GM19351 (cell line): Measurements from ENCODE around the gene SMLR1.

Source experiments
- ATAC-seq: cut with Tn5 transposase; IDR thresholded peaks from one replicate; pipeline ENCODE4 v1.9.1; 2021; ENCODE audit warnings: mild to moderate bottlenecking, moderate library complexity; ENCODE audit not compliant: unreplicated experiment

SMLR1 gene

GRCh38 chr6:130824978-130825694 is 2.1 kb upstream of the SMLR1 start:
- no peak for ATAC-seq

- no peak for ATAC-seq
Observed at GRCh38 chr6:130825772-130826441, 1.3 kb upstream of the SMLR1 start.

- ATAC-seq, result no peak
Observed at GRCh38 chr6:130826442-130827246, 562 bp upstream of the SMLR1 start.

GRCh38 chr6:130829333-130829910 is 2.2 kb downstream of the SMLR1 start:
- ATAC-seq, result no peak

- no peak for ATAC-seq
Observed at GRCh38 chr6:130831607-130832006, 4.4 kb downstream of the SMLR1 start.

- no peak for ATAC-seq
Observed at GRCh38 chr6:130833569-130833968, 6.4 kb downstream of the SMLR1 start.

- ATAC-seq, result no peak
Observed at GRCh38 chr6:130834482-130835251, 7.5 kb downstream of the SMLR1 start.

GRCh38 chr6:130836055-130836640 is 8.9 kb downstream of the SMLR1 start:
- no peak for ATAC-seq

- no peak for ATAC-seq
Observed at GRCh38 chr6:130837067-130837466, 9.9 kb downstream of the SMLR1 start.

- ATAC-seq, result no peak
Observed at GRCh38 chr6:130838250-130838860, 11.1 kb downstream of the SMLR1 start.

GRCh38 chr6:130838951-130839350 is 11.7 kb downstream of the SMLR1 start:
- ATAC-seq, result no peak

- ATAC-seq, result no peak
Observed at GRCh38 chr6:130839379-130839778, 12.2 kb downstream of the SMLR1 start.

- ATAC-seq, result no peak
Observed at GRCh38 chr6:130840050-130840449, 12.8 kb downstream of the SMLR1 start.

GRCh38 chr6:130841128-130841728 is 14.0 kb downstream of the SMLR1 start:
- no peak for ATAC-seq

- ATAC-seq, result peak; percentile 91
Observed at GRCh38 chr6:130843575-130844320, 16.5 kb downstream of the SMLR1 start.

GRCh38 chr6:130846501-130846900 is 19.3 kb downstream of the SMLR1 start:
- ATAC-seq, result no peak

GRCh38 chr6:130847001-130847910 is 20.1 kb downstream of the SMLR1 start:
- no peak for ATAC-seq

- peak; percentile 91 for ATAC-seq
Observed at GRCh38 chr6:130848945-130849344, 21.7 kb downstream of the SMLR1 start.
